ENCODE data around the gene TEPSIN.
"Not testable (repeated sequence)": the region's sequence is repeated elsewhere in the genome, so short reads cannot be mapped to it uniquely, and the experiment has no call there.

TEPSIN gene

DNA sequence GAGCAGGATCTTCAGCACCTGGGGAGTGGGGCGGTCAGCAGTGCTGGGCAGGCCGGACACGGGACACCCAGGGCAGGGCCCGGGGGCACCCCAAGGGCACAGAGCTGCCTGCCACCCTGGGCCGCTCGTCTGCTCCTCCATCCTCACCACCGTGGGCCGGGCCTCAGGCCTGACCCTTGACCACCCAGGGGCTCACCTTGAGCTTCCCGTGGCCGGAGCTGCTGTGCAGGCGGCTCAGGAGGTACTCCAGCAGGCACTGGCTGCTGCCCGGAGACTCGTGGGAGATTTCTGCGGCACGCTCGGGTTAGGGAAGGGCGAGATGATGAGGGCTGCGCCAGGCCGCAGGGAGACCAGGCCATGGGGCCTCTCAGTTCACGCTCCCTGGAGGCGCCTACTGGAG lies 2.1 kb downstream of the TEPSIN start:
- no peak for DNase-seq (ENCODE audit: low read depth)

DNA sequence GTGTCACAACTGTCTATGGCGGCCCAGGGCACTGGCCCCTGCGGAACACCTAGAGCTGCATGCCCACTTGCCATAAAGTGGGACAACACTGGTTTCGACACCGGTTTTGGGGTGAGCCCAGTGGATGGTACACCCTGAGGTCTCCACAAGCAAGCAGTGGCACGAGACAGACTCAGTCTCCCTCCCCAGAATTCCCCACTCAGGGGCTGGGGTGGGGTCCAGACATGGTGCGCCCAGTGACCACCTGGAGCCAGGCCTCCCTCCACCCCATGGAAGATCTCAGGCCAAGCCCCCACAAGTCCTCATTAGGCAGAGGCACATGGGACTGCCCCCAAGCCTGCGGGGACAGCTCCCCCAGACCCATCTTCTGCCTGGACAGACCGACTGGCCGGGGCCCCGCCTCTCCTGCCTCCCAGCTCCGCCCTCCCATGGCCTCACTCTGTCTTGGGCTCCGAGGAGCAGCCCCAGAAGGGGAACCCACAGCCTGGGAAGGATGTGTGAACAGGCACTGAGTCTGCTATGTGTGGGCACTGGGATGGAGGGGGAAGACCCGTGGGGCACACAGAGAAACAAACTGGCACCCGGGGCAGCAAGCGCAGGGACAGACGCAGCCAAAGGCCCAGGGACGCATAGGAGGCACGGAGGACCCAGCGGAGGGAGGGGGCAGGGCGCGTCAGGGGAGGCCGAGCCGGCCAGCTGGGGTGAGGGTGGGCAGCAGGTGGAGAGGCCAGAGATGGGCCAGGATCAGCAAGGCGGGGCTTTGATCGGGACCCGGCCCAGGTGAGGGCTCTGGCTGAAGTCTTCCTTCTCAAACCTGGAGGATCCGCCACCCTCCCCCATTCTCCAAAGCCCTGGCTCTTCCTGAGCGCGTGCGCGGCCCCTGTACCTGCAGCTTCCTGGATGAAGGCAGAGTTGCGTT lies 2.8 kb downstream of the TEPSIN start:
- no peak for DNase-seq (ENCODE audit: low read depth)

DNA sequence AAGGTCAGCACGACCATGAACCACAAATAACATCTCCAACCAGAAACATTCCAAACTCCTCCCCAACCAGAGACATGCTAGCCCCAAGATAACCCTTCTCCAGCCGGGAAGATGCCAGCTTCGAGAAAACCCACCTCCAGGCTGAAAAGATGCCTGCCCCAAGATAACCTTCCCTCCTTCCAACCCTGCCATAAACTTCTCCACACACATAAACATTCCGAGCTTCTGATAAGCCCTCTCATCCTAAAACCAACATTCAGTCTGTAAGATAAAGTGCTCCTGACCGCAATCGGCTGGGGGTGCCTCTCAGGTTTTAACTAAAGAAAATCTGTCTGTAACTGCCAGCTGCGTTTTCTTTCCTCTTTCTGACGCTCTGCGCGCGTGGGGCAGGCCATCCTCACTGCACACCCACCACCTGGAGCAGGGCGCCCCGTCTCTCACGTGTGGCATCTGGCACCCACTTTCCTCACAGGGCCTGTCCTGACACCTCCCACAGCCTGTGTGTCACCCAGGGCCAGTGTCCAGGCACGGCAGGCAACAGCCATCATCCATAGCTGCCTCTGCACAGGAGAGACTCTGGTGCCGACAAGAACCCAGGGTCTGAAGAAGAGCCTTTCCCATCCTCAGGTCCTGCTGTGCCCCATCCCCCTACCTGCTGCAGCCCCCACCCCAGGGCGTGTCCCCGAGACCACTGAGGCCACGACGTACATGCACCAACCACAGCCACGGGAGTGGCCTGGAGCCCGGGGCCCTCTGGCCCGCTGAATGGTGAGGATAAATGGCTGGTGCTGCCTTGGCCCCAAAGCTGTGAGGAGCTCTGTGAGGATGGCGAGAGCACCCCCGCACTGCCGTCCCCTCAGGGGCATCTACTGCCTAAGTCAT lies 3.7 kb downstream of the TEPSIN start:
- no peak for DNase-seq (ENCODE audit: low read depth)

DNA sequence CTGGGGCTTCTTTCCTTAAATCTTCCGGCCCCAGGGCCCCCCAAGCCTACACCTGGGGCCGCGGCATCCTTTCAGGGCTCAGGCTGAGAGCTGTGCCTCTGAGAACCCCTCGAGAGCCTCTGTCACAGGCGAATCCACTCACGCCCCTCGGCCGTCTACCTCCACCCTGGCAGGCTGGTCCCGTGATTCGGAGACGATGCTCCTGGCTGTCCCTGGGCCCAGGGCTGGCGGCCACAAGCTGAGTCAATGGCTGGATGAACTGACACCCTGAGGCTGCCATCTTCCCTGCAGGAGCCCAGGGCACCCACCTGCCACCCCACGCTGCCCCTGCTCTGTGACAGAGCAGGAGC lies 4.4 kb downstream of the TEPSIN start:
- no peak for DNase-seq (ENCODE audit: low read depth)

DNA sequence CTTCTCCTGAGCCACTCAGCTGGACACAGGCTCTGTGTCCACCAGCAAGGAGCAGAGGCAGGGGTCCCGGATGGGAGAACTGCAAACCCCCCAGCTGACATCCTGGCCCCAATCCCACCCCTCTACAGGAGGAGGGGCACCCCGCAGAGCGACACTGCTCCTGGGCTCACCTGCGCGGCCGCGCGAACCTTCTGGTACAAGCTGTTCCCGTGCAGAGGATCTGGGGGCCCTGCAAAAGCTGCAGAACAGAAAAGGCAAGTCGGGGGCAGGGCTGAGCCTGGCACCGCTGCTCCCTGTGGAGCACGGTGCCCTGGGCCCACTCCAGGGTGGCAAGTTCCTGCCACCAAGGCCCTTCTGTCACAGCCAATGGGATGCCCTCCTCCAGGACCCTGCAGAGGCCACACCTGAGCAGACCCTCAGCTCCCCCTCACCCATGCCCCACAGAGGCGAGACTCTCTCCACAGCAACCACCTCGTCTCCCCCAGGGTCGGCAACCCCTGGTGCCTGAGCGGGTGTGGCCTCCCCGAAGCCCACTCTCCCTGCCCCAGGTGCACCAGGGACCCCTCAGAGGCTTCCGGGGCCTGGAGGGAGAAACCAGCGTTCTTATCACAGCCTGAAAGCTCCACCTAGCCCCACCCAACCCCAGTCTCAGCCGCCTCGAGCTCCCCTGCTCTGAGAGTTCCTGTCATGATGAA lies 4.9 kb downstream of the TEPSIN start:
- DNase-seq (ENCODE audit: low read depth), result no peak

DNA sequence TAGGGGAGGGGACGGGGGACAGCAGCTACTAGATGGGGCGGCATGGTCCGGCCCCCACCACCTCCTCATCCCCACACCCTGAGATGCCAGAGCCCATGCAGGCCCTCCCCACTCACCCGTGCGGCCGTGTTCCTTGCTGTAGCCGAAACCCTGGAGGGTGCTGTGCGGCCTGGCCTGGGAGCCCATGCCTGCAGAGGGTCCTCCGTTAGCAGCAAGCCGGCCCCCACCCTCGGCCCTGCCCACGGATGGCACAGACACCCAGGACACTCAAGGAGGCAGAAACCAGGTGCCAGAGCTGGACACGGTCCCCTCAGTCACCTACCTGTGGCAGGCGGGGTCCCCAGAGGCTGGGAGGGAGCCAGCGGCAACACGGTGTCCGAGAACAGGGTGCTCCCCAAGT lies 5.5 kb downstream of the TEPSIN start:
- no peak for DNase-seq (ENCODE audit: low read depth)

DNA sequence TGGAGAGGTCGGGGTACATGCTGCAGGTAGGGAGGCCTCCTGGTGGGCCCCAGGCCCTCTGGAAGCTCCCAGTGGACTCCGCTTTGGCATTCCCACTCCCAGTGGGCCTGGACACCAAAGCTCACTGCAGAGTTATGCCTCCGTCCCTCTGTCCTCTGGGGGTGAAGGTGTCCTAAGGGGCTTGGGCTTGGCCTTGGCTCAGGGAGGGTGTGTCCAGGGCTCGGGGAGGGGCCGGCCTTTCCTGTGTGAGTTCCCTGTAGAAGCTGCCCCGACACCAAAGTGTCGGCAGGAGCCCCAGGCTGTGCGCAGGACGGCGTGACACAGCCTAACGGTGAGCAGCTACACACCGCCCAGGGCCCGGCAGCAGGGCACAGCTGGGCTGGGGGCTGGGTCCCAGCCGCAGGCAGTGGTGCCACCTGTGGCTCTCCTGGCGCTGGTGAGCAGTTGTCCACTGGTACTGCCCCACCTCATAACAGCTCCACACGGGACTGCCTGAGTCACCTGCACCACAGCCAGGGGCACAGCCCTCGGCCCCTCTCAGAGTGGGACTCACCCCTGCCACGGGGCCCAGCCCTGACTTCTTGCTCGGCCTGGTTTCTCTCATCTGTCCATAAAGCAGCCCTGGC lies 6.1 kb downstream of the TEPSIN start:
- DNase-seq (ENCODE audit: low read depth), result no peak

DNA sequence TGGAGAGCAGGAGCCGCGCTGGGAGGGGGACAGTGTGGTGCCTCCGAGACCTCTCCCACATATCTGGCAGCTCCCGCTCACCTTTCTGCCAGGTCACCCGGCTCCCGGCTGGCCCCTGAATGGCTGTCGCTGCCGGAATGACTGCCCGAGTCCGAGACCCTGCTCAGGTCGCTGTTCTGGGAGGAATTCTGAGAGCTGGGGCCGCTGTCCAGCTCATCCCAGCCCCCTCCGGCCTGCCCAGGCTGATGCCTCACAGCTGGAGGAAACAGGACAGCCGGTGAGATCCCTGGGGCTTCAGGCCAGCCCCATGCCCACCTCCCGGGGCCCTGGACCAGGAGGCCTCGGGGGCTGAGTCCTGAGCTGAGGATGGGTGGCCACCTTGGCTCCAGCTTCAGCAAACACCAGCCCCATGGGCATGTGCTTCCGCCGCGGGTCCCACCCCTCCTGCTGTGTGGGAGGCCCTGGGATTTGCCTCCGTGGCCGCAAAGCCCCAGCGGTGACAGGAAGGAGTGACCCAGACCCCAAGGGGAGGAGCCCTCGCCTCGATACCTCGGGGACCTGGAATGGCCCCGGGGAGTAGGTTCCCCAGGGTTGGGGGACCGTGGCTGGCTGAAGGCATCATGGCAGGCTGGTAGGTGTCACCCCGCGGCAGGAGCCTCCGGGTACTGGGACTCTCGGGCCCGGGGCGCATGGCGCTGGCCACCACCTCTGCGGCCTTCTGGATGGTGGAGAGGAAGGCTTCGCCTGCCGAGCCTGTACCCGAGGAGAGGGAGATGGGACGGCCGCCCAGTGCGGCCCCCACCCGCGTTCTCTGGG lies 6.9 kb downstream of the TEPSIN start:
- DNase-seq (ENCODE audit: low read depth), result no peak

DNA sequence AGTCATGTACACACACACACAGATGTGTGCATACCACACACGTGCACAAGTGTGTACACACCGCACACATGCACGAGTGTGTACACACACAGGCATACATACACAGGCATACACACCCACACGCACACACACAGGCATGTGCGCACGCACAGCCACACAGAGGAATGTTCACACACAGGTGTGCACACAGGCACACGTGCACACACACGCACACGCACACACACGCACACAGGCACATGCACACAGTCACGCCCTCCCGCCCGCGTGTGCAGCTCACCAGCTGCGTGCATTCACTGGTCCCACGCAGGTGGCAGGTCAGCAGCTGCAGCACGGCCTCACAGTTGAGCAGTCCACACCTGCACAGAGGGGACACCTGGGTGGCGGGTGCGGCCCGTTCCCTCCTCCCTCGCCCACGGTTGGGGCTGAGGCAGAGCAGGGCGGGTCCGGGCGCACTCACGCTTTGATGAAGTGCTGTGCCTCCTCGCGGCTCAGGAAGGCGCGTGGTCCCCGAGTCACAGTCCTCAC lies 7.7 kb downstream of the TEPSIN start:
- no peak for DNase-seq (ENCODE audit: low read depth)

DNA sequence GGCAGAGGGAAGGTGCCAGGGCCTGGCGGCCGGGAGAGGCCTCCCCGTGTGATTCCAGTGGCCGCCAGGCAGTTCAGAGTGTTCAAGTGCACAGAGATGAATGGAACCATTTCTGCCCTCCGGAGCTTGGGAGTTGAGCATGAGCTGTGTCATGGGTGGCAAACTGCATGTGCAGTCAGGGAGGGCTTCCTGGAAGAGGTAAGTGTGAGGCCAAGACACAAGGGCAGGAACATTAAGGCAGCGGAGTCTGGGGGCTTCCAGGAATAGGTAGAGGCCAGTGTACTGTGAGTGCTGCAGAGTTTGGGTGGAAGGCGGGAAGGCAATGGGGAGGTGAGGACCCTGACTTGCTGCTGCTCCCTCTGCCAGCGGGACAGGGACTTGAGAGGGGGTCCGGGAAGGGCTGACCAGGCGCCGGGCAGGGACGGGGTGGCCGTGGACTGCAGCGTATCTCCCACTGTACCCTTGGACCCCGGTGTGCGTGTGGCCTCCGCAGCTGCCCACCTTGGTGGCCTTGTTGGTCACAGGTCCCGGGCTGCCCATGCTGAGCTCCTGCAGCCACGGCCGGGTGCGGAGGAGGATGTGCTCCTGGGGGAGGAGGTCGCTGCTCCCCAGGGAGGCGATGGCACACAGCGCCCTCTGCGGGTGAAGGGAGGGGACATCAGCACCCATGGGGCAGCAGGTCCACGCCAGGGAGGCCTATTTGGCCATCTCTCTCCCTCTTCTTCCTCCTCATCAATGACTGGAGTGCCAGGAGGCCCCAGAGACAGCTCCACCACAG lies 8.6 kb downstream of the TEPSIN start:
- DNase-seq (ENCODE audit: low read depth), result no peak

DNA sequence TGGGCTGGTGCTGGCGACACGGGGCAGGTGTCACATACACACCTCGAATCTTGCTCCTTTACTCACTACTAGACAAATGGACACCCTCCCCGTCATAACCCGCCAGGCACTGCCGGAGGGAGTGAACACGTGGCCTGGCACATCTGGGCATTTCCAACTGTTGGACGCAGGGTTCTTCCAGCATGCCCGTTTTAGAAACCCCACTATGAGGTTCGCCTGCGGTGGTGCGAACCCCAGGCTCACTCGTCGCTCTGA lies 9.3 kb downstream of the TEPSIN start:
- no peak for DNase-seq (ENCODE audit: low read depth)

DNA sequence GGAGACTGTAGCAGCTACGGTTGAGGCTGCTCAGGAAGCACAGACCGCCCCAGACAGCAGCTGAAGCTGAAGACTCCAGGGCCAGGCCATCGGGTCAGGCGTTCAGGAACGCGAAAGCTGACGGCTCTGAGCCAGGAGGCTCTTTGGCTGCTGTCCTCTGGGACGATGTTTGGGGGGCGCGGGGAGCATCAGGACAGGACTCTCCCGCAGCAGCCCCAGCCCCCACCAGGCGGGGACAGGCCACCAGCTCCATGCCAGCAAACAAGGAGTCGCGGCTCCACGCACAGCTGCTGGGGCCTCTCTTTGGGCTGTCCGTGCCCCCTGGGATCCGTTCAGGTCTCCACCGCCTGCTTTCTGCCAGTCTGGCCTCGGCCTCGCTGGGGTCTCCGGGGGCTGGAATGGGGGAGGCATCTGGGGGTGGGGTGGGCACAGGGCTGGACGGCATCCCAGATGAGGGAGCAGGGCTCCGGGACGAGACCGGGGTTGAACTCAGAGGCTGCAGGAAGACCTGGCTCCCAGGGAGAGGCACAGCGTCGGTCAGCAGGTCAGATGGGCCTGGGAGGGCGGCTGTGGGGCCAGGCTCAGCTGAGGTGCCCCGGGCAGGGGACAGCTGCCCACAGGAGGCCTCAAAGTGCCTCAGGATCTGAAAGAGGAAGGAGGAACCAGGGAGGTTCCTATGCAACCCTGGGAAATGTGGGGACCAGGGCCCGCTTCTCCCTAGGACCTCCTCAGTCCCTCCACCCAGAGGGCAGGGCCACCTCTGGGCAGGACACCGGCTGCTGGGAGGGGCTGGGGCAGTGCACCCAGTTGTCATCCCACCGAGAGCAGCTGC lies 9.8 kb downstream of the TEPSIN start:
- no peak for DNase-seq (ENCODE audit: low read depth)

DNA sequence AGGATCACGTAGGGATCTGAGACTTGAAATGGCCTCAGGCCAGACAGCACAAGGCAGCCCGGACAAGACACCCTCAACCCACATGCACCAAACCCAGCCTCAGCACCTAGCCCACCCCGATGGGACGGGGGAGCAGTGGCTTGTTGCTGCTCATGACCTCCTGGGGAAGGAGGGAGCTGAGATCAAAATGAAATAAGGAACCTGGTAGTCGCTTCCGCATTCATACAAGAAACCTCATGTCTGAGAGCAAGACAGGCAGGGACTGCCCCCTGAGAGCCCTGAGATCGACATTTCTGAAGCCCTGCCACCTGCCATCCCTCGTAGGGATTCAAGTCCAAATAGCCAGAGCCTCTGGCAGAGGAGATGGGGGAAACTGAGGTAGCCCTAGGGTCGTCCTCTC lies 10.4 kb downstream of the TEPSIN start:
- no peak for DNase-seq (ENCODE audit: low read depth)

DNA sequence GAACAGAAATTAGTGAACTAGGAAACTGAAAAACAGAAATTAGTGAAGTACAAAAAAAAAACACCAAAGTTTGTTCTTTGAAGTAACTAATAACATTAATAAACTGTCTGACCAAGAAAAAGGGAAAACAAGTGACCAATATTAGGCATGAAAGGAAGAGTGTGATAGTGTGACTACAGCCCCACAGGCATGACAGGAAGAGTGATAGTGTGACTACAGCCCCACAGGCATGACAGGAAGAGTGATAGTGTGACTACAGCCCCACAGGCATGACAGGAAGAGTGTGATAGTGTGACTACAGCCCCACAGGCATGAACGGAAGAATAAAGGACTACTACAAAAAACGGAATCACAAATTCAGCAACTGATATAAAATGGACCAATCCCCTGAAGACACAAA lies 11.2 kb downstream of the TEPSIN start:
- DNase-seq (ENCODE audit: low read depth), result not testable (repeated sequence)

DNA sequence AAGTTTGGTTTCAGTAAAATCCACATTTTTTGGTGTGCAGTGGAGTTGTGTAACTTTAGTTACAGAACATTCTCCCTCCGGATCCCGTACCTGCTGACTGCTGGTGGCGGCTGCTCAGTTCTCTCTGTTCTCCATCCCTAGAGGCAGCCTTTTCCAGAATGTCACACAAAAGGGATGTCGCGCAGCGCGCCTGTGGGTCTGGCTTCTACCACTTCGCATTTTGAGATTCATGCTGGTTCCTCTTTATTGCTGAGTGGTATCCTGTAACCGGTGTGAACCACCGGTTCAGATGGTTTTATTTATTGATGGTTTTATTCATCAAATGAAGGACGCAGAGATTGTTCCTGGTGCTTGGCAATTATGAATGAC lies 15.1 kb downstream of the TEPSIN start:
- no peak for DNase-seq (ENCODE audit: low read depth)

DNA sequence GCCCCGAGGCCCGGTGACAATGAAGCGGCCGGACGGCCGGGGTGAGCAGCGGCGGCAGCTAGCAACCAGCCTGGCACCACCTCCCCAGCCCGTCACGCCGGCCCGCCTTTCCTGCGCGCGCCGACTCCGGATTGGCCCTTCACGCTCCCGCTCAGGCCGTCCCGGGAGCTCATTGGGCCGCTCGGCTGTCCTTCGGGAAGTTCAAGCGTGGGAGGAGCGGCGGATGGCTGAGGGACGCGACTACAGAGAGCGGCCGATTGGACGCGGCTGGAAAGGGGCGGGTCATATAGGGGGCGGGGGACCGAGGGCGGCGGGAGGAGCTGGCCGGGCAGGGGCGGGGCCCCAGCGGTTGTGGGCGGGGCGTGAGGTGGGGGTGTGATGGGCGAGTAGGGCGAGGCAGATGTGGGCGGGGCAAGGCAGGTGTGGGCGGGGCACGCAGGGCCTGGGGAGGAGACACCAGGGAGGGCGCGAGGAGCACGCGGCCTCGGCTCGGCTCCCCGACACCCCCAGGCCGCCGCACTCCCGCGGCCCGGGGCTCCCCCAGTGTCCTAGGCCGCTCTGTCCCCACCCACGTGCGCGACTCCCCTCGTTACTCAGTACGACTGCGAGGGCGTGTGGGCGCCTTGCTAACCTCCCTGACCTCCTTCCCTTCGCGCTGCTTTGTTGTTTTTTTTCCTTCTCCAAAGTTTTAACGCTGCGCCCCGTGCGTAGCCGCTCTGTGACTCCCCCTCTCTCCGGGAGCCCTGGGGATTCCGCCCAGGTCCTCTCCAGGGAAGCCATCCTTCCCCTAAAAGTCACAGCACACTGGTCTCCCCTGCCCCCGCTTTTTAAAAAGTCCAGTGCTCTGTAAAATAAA lies 15.7 kb downstream of the TEPSIN start, which contains the start of gene CEP131:
Gene CEP131, minus strand, starts transcription at position 60 of the 856 bp plus-strand sequence. CDS start 2,909 bp downstream, outside the sequence.
- DNase-seq (ENCODE audit: low read depth), result peak; percentile 99

DNA sequence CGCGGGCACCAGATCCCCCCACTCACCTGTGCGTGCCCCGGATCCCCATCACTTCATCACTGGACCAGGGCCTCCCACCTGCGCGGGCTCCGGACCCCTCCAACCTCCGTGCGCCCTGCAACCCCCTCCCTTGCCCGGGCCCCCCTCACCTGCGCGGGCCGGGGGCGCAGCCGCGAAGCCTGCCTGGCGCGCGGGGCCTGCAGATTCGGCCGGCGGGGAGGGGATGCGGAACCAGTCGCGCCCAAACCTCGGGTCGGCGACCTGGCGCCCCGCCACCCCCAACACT lies 16.3 kb downstream of the TEPSIN start:
- DNase-seq (ENCODE audit: low read depth), result no peak

DNA sequence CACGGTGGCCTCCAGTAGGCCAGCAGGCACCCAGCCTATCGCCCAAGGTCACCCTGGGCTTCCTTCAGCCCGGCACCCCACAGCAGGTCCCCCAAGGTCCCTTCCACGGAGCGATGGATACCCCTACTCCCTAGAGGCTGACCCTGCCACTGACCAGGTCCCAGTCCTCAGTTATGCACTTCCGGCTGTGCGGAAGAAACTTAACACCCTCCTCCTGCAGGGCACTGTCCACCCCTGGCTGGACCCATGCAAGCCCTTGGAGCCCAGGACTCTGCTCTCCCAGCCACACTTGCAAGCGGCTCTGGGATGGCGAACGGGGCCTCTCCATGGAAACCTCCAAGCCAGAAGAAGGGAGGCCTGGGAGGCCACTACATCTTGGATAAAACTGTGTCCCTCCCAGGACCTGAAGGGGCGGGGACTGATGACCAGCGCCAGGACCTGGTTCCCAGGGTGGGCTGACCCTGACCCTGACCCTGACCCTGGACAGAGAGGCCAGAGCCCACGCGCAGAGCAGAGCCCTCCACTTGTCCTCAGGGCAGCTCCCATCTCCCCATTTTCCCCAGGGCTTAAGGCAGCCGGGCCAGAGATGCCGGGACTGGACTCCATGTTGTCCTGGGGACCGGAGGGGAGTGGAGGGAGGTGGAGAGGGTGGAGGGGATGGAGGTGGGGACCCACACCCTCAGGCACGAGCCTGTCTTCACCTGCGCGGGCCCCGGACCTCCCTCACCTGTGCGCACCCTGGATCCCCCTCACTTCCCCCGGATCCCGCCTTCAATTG lies 16.8 kb downstream of the TEPSIN start:
- no peak for DNase-seq (ENCODE audit: low read depth)

Measured in stimulated activated CD8-positive, alpha-beta memory T cell treated with anti-CD3 and anti-CD28 coated beads, Interleukin-12 subunit alpha, Interleukin-12 subunit beta, amount 100 ng/mL, for 1 hour (primary cell).